HG03060 (cell line): Measurements from ENCODE around the gene PP2D1.
"Not testable (repeated sequence)": the region's sequence is repeated elsewhere in the genome, so short reads cannot be mapped to it uniquely, and the experiment has no call there.

ENCODE experiments used
- ATAC-seq: cut with Tn5 transposase; IDR thresholded peaks from one replicate; pipeline ENCODE4 v1.9.1; 2021; ENCODE audit warnings: low read depth, moderate number of reproducible peaks; ENCODE audit not compliant: unreplicated experiment

PP2D1 gene

DNA sequence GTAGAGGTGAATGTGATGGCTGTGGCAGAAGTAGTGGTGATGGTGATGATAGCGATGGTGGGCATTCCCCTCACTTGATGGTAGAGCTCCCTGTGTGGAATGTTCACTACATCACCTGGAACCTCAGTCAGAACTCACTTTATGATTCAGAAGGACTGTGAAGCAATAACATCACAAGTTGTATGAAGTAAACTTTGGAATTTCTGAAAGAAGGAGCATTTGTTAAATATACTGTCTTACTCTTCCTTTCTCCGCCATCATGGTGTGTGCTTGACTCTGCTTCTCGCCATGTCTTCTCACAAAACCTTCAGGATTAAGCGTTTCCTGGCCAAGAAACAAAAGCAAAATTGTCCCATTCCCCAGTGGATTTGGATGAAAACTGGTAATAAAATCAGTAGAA, at the start of gene PP2D1:
Gene PP2D1, minus strand, starts transcription at position 101 of the 400 bp plus-strand sequence. CDS start 192 bp downstream, outside the sequence.
- ATAC-seq: no peak

GRCh38 chr3:20060974-20061685, 49.1 kb upstream of the PP2D1 start:
- peak; percentile 56 for ATAC-seq

DNA sequence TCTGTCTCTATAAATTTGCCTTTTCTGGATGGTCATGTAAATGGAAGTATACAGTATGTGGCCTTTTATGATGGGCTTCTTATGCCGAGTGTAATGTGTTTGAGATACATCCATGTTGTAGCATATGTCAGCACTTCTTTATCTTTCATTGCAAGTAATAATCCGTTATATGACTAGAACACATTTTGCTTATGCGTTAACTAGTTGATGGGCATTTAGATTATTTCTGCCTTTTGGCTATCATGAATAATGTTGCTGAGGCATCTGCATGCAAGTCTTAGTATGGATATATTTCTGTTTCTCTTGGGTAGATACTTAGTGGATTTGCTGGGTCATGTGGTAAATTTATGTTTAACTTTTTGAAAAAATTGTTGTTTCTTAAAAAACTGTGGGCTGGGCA, 47.9 kb upstream of the PP2D1 start:
- no peak for ATAC-seq

DNA sequence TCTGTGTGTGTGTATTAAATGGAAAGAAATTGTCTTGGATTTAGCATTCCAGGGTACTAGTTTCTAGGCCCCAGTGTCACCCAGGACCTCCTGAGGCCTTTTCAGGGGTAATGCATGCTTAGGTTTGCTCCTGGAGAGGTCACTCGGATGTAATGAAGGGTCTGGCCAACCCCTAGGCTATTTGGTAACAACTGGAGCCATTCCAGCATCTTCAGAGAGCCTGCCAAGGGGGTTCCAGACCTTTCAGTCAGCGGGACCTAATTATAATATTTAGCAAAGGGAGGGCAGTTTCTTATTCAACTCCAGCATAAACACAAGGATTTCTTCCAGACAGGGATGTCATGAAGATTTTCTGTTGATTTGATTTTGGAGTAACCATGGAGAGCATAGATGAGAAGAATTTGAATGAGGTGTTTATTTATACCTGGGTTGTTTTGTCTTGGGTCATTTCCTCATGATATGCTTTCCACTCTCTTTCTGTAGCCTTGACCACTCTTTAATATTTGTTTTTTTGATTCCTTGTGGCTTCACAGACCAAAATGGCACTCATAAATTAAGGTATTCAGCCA, 45.6 kb upstream of the PP2D1 start:
- ATAC-seq: no peak

DNA sequence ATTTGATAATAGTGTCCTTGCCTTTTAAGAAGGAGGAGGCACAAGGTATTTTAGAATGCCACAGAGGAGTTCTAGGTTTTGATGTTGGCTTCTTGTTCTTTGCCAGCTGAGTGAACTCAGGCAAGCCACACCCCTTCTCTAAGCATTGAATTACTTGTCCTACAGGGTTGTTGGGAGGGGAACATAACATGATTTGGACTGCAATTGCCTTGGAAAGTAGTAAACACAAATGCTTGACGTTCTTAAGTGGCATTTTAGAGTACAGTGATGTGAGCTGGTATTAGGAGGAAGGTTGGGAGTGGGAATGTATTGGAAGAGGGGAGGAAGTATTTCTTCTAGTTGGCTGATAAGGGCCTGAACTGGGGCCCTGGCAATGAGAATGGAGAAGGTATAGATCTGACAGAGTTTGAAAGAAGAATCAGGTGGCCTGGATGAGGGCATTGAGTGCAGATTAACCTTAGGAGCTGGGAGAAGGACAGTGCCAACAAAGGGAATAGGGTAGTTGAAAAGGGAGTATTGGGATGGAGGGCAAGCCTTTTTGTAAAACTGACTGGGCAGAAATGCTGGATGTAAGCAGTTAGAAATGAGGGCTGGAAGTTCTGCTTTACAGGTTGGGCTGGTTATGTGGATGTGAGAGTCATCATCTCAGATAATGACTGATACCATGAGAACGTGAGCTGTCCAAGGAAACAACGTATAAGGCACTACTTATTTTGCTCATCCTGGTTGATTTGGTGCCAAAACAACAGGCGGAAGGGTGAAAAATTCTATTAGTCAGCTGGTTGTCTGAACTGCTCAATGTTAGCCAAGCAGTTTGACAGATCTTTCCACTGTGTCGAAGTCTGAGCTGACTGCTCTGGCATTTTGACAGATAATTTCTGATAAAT, 44.9 kb upstream of the PP2D1 start:
- no peak for ATAC-seq

GRCh38 chr3:20055842-20056241, 43.8 kb upstream of the PP2D1 start:
- ATAC-seq: no peak

- ATAC-seq: peak; percentile 5
These were observed 43.1 kb upstream of the PP2D1 start for GRCh38 chr3:20055020-20055775.

GRCh38 chr3:20054549-20054987, 42.5 kb upstream of the PP2D1 start:
- ATAC-seq: peak; percentile 89

GRCh38 chr3:20052851-20053250, 40.8 kb upstream of the PP2D1 start:
- no peak for ATAC-seq

- no peak for ATAC-seq
These were observed 39.2 kb upstream of the PP2D1 start for GRCh38 chr3:20051123-20051806.

- peak; percentile 8 for ATAC-seq
These were observed 36.2 kb upstream of the PP2D1 start for GRCh38 chr3:20047976-20048883.

DNA sequence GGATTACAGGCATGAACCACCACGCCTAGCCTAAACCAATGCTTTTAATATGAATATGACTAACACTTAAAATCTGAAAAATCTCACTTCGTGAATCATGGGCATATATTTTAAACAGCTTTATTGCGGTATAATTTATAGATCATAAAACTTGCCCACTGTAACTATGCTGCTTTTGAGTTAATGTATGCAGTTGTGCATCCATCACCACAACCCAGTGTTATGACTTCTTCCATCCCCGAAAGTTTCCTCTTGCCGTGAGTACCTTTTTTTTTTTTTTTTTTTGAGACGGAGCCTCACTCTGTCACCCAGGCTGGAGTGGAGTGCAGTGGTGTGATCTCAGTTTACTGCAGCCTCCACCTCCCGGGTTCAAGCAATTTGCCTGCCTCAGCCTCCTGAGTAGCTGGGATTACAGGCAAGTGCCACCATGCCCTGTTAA, 35.3 kb upstream of the PP2D1 start:
- ATAC-seq: no peak

DNA sequence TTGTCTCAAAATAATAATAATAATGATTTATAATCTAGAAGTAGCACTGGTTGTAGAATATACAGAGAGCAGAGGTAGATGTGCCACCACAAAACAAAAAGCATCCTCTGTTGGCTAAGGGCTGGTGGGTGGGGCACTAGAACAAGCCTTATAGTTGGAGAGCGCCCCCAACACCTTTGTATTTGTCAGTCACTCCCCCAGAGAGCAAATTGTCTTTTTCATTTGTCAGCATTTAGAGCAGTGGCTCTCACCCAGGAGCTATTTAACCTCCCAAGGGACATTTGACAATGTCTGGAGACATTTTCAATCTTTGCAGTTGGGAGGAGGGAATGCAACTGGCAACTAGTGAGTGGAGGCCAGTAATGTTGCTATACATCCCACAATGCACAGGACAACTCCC, 34.5 kb upstream of the PP2D1 start:
- ATAC-seq: no peak

GRCh38 chr3:20045141-20045540, 33.1 kb upstream of the PP2D1 start:
- ATAC-seq: not testable (repeated sequence)

GRCh38 chr3:20043825-20044224, 31.8 kb upstream of the PP2D1 start:
- ATAC-seq: no peak

DNA sequence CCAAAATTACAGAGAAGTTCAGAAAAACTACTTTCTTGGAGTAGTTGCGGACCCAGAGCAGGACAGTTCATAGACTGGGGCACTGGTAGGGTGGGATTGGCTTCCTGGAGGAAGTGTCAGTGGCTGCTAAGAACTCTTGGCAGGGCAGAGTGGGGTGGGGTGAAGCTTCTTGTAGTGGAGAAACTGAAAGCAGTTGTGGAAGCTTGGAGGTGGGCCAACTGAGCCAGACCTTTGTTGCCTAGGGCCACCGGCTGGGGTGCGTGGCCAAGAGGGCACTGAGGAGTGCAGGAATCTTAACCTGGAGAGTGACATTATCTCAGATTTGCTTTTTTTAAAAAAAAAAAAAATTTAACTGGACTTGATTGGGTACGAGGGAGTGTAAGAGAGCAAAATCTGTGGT, 31.3 kb upstream of the PP2D1 start:
- no peak for ATAC-seq

GRCh38 chr3:20042331-20042730, 30.3 kb upstream of the PP2D1 start:
- ATAC-seq: no peak

- peak; percentile 36 for ATAC-seq
These were observed 29.2 kb upstream of the PP2D1 start for GRCh38 chr3:20041197-20041780.
